ENCODE data around the gene SLIT3.

SLIT3 gene

DNA sequence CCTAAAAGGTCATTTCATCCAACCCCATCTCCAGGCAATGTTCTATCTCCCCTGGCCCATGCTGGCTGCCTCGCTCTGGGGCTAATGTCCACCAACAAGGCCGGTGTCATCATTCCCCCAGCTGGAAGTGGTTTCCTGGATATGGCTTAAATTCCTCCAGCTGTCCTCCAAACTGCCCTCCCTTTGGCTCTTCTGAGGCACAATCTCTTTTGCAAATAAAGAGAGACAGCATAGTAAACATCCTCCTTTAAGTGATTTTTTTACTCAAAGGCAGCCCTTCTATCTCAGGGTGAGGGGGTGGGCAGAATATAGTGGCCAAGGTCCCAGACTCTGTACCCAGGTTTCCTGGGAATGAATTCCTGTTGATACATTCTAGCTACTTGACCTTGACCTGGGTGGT is 604.3 kb downstream of the SLIT3 start:
- no peak for DNase-seq (ENCODE audit: low spot score)

DNA sequence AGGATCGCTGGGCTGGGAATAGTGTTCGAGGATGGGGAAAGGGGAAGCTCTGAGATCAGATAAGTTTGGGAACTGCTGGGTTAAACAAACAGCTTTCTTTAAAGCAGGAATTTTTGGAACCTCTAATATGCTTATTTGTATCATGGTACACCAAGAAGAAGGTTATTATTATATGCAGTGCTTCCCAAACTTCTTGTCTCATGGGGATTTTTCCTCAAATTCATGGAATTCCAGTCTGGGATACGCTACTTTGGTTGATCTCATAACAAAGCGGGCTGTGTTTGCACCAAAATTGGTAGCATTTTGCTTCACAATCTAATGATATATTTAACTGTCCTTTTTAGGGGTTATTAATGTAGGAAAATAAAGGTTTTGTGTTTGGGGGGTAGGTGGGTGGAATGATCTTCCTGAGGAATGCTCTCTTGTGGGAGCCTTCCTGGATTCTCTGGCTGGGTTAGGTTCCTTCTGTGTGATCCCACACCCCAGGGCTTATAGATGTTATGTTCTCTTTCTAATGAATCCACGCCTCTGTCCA is 605.6 kb downstream of the SLIT3 start:
- no peak for DNase-seq (ENCODE audit: low spot score)

DNA sequence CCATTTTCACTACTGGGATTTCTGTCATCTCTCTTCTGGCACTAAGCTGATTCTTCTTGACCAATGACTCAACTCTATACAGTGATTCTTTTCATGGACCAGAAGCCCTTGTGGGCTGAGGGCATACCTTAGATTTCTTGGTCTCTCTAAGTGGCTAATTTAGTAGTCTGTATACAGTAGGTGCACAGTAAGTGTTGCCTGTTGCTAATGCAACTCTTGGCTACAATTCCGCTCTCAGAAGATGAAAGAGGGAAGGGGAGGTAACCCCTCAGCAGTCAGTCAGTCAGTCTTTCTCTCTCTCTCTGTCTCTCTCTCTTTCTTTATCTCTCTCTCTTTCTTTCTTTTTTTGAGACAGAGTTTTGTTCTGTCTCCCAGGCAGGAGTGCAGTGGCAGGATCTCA is 606.6 kb downstream of the SLIT3 start:
- DNase-seq (ENCODE audit: low spot score) = no peak

DNA sequence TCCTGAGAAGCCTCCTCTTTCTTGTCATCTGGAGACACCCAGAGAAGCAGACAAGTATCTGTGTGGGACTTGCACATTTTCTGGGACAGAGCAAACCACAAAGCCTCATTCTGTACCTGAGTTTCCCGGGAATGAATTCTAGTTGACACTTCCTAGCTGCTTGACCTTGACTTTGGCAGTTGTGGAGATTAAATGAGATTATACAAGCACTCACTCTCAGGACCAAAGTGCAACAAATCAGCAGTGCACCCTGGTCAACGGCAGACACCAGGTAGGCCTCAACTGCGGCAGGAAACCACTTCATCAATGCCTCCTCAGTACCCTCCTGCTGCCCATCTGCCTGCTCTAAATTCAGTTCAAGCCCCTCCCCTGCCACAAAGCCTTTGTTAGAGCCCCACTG is 607.1 kb downstream of the SLIT3 start:
- no peak for DNase-seq (ENCODE audit: low spot score)

DNA sequence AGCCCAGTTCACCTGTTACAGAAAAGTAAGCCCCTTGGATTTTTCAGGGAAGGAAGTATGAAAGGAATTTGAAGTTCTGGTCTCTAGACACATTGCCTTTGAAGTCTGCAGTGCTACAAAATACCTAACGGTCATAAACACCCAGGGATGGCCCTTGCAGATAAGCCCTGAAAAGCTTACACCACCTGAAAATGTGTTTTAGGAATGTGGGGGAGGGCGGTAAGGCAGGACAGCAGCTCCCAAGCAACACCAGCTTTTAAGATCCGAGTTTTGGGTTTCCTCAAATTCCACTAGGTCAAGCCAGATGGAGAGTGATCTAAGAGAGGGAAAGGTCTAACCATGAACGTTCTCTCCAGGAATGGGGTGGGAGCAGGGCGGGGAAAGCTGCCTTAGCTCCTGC is 607.6 kb downstream of the SLIT3 start:
- no peak for DNase-seq (ENCODE audit: low spot score)

DNA sequence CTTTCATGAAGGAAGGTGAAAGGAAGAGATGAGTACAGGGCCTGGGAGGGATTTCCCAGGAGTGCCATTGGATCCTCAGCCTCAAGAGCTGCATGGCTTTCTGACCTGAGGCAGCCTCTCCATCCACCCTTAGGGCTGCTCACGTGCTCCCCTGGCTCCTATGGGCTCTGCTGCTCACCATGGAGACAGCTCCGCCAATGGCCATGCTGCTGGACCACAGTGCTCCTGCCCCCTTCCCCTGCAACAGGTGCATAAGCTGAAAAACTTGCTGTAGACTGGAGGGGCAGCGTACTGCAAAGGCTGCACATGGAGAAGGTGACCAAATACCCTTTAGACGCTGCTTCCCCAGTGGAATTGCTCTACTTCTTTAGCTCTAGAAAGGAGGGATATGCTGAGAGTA is 609.0 kb downstream of the SLIT3 start:
- DNase-seq (ENCODE audit: low spot score) = no peak

DNA sequence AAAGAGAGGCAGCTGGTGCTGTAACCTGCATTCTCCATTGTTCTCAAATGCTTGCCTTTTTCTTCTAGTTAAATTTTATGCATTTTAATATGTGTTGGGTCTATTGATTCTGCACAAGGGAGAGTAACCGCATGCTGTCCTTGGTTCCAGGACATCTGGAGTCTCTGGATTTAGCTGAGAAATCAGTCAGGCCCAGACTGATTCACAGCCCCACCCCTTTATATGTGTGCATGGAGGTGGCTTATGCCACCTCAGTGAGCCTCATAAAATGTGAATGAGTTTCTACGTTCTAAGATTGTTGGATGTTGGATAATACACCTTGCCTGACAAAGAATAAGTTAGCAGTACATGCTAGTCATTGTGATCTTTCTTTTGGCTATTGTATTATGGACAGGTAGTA is 611.7 kb downstream of the SLIT3 start:
- DNase-seq (ENCODE audit: low spot score) = no peak

DNA sequence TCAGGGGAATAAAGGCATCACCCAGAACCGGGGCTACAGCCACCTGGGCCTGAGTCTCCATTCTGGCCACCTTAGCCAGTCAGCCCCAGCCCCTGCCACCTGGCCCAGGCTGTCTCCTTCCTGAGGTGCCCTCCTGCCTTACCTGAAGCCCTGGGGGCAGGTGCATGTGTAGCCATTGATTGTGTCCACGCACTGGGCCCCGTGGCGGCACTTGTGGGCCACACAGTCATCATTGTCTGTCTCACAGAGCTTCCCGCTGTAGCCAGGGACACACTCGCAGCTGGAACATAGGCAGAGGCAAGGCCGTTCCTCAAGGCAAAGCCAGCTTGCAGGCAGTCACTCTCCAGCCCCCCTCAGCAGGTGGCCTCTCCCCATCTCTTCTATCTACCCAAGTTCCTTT is 614.1 kb downstream of the SLIT3 start:
- DNase-seq (ENCODE audit: low spot score) = no peak

DNA sequence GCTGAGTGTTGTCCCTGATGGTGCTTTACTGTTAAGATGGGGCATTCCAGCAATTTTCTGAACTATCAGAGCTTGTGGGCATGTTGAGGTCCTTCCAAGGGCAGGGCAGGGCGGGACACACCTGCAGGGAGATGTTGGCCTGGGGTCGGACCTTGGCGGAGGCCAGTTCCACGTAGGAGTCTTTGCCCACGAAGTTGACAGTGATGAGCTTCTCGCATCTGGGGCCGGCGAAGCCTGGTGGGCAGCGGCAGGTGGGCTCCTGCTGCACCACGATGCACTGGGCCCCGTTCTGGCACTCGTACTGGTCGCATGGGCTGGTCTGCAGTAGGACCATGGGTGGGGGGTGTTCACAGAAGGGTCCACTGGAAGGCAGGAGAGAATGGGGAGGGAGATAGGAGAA is 615.4 kb downstream of the SLIT3 start:
- no peak for DNase-seq (ENCODE audit: low spot score)

DNA sequence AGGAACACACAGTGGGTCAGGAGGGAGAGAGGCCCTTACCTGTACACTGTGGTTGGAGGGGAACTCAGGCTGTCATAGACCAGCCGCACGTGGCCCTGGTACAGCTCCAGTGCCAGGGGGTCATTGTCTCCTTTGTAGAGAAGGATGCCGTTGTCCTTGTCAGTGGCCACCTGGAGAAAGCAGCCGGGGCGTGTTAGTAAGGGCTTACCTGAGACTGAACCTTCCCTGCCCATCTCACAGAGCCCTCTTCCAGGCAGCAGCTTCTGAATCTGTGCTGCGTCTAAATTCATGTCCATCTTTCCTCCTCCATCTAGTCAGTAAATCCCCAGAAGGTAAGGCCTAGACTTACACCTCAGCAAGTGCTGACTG is 617.0 kb downstream of the SLIT3 start:
- DNase-seq (ENCODE audit: low spot score) = no peak

DNA sequence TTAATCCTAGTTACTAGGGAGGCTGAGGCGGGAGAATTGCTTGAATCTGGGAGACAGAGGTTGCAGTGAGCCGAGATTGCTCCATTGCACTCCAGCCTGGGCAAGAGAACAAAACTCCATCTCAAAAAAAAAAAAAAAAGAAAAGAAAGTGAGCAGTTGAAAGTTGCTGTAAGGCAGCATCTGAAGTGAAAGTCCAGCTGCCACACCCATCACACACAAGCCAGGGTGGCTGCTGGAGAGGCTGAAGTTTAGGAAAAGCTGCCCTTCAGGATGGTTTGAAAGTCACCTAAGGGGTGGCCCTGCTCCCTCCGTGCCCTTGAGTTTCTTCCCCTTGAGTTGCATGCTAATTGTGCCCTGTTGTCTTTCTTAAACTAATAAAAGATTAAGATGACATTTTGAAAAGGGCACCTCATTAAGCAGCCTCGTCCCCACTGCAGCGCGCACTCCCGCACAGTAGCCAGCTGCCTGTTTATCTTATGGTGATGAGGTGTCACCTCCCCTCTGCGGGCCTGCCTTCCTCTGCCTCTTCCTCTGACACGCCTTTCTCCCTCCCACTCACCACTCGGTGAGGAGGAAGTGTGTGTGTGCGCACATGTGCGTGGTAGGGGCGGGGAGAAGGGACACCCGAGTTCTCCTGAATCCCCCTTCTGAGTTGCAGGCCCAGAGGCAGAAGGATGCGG is 617.6 kb downstream of the SLIT3 start:
- no peak for DNase-seq (ENCODE audit: low spot score)

DNA sequence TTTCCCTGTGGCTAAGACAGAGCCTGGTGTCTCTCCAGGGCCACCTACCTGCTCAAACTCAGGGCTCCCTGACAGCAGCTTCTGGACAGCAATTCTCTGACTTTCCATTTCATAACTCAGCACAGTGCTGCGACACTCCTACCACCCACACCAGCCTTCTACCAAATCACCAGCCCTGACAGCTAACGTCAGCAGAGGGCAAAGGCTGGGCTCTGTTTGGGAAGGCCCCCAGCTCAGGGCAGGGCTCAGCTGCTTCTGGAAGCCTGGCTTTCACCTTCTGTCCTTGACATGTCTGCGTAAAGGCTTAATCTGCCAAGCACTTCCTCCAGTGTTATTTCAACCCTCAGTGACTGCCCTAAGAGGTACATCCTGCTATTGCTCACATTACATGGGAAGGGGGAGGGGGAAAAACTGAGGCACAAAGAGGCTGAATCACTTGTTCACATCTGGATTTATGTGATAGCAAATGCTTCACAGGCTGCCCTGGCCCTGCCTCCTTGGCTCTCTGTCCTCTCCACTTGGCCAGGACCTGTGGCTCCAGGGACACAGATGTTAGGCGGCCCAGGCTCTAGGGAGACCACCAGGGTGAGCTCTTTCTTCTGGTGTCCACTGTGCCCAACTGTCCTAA is 619.3 kb downstream of the SLIT3 start:
- peak; percentile 69 for DNase-seq (ENCODE audit: low spot score)

DNA sequence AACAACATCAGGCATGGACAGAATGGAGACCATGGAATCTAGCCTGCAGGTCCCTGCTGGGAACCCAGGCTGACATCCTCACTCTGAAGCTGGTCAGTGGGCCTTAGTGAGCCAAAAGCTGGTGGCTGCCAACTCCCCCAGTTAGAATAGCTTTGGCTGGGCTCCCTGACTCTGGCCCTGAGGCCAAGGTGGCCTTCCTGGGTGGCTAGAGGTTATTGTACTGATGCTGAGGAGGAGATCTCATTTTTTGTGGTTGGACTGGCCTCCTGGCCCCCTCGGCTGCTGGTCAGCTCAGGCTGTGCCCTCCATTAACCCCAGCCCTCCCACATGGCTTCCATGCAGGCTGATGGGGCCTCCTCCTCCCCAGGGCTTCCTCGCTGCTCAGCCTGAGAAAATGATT is 620.5 kb downstream of the SLIT3 start:
- DNase-seq (ENCODE audit: low spot score) = no peak

DNA sequence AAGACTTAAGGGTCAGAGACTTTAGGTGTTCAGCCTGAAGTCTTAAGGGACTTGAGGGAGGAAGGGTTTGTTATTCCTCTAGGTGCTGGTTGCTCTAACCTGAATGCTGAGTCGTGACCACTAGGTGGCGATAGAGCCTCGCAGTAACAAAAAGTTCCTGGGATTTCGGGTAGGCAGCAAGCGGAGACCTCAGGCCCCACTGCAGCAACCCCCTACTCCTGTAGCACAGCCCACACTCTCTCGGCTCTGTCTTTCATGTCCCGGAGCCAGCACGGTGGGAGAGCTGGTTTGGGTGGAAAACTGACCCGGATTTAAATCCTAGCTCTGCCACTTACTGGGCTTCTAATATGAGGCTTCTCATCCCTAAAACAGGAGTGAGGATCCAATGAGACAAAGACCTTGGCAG is 621.4 kb downstream of the SLIT3 start:
- DNase-seq (ENCODE audit: low spot score) = peak; percentile 83

DNA sequence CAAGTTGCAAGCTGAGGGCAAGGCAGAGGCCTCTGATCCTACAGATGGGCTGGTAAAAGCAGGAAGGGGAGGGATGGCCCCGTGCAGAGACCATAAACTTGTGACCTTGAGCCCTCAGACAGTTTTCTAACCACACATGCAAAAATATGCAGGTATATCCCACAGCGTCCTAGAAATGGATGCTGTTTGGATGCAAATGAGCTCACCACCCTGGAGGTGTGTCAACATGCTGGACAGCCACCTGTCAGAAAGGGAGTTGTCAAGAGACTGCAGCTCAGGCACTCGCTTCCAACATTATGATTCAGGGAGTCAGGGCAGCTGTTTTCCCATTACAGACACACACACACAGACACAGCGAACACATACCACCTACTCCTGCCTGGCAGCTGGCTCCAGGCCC is 624.4 kb downstream of the SLIT3 start:
- no peak for DNase-seq (ENCODE audit: low spot score)

DNA sequence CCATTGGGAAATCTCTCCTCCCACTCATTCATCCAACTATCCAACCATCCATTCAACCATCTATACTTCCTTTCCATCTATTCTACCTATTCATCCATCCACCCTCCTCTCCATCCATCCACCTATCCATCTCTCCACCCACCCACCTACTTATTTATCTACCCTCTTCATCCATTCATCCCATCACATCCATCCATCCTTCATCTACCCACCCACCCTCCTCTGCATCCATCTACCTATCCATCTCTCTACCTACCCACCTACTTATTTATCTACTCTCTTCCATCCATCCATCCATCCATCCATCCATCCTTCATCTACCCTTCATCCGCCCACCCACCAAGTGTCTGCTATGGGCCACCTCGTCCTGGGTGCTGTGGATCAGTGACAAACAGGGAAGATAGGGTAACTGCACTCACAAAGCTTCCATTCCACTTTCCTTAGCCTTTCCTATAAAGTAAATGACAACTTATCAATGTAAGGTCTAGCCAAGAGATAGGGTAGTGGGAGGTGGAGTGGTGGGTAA is 625.0 kb downstream of the SLIT3 start:
- DNase-seq (ENCODE audit: low spot score) = no peak

DNA sequence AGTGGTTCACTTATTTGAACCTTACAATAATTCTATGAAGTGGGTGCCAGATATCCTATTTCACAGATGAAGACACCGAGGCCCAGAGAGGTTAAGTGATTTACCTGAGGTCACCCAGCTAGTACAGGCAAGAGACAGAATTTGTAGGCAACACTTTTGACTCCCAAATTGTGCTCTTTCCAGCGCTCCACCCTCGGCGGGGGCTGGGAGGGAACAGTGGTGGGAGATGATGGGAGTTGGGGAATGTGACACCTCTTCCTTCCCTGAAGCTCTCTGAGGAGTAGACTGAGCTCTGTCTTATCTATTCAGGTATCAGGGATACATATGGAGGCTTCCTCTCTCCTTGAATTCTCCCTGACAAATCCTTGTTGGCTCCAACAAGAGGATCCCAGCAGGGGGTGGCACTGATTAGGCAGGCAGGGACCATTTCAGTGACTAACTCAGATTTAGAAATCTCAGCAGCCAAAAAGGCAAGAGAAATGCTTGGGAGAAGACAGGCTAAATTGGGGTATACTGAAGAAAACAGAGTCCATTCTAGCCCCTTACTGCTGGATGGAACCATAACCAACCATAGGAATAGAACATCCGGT is 626.0 kb downstream of the SLIT3 start:
- DNase-seq (ENCODE audit: low spot score) = no peak

DNA sequence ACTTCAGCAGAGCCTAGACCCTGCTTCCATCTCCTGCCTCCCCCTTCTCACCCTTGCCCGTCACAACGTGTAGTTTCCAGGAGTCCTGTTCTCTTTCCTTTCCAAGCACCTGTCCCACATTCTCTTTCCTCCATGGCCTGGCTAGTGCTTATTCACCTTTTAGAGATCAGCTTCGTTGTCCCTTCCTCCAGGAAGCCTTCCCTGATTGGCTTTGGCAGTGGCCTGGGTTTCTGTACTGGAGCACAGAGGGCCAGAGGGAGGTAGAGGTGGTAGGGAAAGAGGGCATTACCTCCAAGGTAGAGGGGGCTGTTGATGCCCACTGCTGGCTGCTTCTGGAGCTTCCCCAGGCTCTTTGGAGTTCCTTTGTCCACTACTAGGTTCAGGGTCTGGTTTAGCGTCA is 628.1 kb downstream of the SLIT3 start:
- DNase-seq (ENCODE audit: low spot score) = no peak

DNA sequence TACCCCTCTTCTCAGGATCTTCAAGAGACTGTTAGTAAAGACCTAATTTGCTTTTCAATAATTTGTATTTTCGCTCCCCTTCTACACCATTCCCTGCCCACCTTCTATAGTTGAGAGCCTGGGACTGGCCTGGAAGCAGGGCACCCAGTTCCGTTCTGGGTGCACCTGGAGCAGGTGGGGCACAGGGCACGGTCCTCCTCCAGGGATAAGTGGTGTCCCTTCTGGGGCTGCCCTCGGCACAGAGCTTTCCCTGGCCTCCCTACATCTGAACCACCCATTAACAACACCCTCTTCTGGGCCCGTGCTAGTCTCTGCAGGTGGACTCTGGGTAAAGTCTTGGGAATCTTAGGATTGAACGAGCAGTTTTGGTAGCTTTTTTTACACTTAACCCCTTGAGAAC is 628.9 kb downstream of the SLIT3 start:
- DNase-seq (ENCODE audit: low spot score) = no peak

DNA sequence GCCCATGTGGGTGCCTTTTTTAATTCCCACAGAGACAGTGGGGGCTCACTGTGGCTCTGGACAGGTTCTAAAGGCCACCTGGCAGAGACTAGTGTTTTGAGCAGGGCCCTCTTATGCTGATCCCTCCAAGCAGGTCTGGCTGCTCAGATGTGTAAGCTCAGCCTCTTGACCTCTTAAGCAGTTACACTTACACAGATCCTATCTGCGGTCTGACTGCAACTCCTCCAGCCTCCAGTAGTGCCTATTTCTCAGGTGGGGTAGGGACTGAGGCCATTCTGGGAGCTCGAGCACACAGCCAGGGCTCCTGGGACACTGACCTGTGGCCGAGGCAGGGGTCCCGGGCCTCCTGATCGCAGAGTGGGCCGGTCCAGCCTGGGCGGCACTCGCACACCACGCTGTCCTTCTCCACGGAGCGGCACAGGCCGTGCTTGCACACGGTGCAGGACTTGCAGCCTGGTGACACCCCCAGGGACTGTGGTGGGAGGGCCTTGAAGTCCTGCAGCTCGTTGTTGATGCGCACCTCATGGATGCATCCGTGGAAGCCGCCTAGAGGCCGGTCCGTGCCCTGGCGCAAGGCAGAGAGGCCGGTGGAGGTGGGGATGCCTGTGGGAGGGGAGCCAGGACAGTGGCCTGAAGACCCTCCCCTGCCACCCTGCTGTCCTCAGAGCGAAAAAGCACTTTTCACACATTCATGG is 629.9 kb downstream of the SLIT3 start:
- DNase-seq (ENCODE audit: low spot score) = no peak

DNA sequence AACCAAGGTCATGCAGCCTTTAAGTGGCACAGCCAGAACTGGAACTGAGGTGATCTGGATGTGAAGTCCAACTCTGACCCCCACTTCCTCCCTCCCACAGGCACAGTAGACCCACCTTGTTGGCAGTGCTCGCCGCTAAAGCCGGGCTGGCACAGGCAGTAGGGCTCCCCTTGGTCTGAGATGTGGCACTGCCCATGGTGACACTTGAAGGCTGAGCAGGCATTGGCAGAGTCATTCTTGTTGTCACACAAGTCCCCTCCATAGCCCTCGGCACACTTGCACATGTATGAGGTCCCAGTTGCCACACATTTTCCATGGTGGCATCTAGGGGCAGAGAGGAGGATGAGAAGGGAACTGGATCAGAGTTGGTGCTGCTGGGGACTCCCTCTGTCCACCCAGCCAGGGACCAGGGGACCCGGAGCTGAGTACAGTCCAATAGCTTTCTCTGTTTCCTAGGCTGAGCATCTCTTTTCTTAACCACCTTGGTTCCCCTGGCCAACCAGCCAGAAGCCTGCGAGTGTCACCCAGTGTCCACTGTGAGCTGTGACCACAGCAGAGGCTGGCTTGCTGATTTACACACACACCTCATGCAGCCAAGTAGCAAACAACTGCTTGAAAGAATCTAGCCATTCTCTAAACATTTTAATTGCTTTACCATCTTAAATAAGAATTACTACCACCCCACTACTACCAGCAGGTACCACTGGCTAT is 631.1 kb downstream of the SLIT3 start:
- no peak for DNase-seq (ENCODE audit: low spot score)

DNA sequence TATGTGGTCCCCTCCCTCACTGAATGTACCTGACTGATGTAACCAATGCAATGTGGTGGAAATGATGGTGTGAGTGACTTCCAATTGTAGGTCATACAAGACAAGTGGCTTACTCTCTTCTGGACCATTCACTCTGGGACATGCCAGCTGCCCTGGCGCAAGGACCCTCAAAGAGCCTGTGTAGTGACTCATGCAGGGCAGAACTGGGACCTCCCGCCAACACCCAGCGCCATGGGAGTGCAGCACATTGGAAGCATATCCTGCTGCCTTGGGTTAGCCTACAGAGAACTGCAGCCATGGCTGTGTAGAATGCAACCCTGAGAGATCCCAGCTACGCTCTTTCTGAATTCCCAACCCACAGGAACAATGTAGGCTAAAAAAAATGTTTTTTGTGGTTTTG is 631.8 kb downstream of the SLIT3 start:
- no peak for DNase-seq (ENCODE audit: low spot score)
